RPMI8226 (cell line): ENCODE data around the gene STK25.
"Not testable (repeated sequence)": the region's sequence is repeated elsewhere in the genome, so short reads cannot be mapped to it uniquely, and the experiment has no call there.

Experiments
- DNase-seq: peaks from one replicate; pipeline ENCODE4 v3.0.0-alpha.2; 2015

STK25 gene

GRCh38 chr2:241507430-241508239 is 749 bp downstream of the STK25 start:
- DNase-seq, result peak; percentile 53

- no peak for DNase-seq
These were observed 1.5 kb downstream of the STK25 start for GRCh38 chr2:241506793-241507429.

- DNase-seq, result not testable (repeated sequence)
These were observed 2.1 kb downstream of the STK25 start for GRCh38 chr2:241506317-241506716.

GRCh38 chr2:241505781-241506201 is 2.6 kb downstream of the STK25 start:
- DNase-seq, result no peak

GRCh38 chr2:241505086-241505780 is 3.2 kb downstream of the STK25 start:
- no peak for DNase-seq

GRCh38 chr2:241503776-241504392 is 4.5 kb downstream of the STK25 start:
- DNase-seq, result no peak

GRCh38 chr2:241502281-241502680 is 6.1 kb downstream of the STK25 start:
- no peak for DNase-seq

- no peak for DNase-seq
These were observed 6.8 kb downstream of the STK25 start for GRCh38 chr2:241501551-241501950.

- DNase-seq, result no peak
These were observed 7.3 kb downstream of the STK25 start for GRCh38 chr2:241501099-241501541.

- no peak for DNase-seq
These were observed 7.9 kb downstream of the STK25 start for GRCh38 chr2:241500431-241500975.

GRCh38 chr2:241500016-241500415 is 8.4 kb downstream of the STK25 start:
- DNase-seq, result no peak

- no peak for DNase-seq
These were observed 9.0 kb downstream of the STK25 start for GRCh38 chr2:241499146-241499965.

GRCh38 chr2:241498115-241499070 is 10.0 kb downstream of the STK25 start:
- DNase-seq, result no peak

GRCh38 chr2:241496904-241497877 is 11.2 kb downstream of the STK25 start:
- DNase-seq, result no peak

GRCh38 chr2:241496003-241496707 is 12.2 kb downstream of the STK25 start:
- no peak for DNase-seq

- DNase-seq, result no peak
These were observed 13.0 kb downstream of the STK25 start for GRCh38 chr2:241495172-241496002.

- no peak for DNase-seq
These were observed 14.0 kb downstream of the STK25 start for GRCh38 chr2:241494311-241494908.
